Spinal cord (tissue), 10 donors: ENCODE data around the gene UBE2D2. TPM values are rescaled to one million over a fixed set of nuclear protein-coding genes. Genes with fewer than 3 reads are reported as not detected.
A peak's percentile ranks its signal among the peaks of the same experiment; 100 is the strongest.

ENCODE experiments used
- DNase-seq, 6 donors: peaks; one replicate each; pipeline versions ENCODE4 v3.0.0 to v3.0.0-alpha.2; 2013 to 2015; ENCODE audit warnings: low spot score in 6 of 6, low read depth in 4 of 6
- H3K27ac ChIP-seq: one replicate; pipeline ENCODE4 v1.5.1; 2013; ENCODE audit warnings: low read depth, low read length, control low read depth
- H3K27me3 ChIP-seq: one replicate; pipeline ENCODE4 v1.6.1; 2013; ENCODE audit warnings: low read length; ENCODE audit not compliant: control insufficient read depth, insufficient read depth
- H3K36me3 ChIP-seq: one replicate; pipeline ENCODE4 v1.6.1; 2013; ENCODE audit warnings: low read length; ENCODE audit not compliant: control insufficient read depth, insufficient read depth
- H3K4me1 ChIP-seq: one replicate; pipeline ENCODE4 v1.6.1; 2013; ENCODE audit warnings: low read length; ENCODE audit not compliant: control insufficient read depth, insufficient read depth
- H3K4me3 ChIP-seq: one replicate; pipeline ENCODE4 v1.5.1; 2013; ENCODE audit warnings: low read depth, low read length, control low read depth
- H3K9me3 ChIP-seq: one replicate; pipeline ENCODE4 v1.6.1; 2013; ENCODE audit warnings: low read length; ENCODE audit not compliant: control insufficient read depth, insufficient read depth
- WGBS: methylation state at CpG from one replicate; pipeline ENCODE4 v1.1.5; 2013; ENCODE audit warnings: missing lambda C conversion rate; ENCODE audit not compliant: insufficient coverage; 5-methylcytosine and 5-hydroxymethylcytosine counted together
- polyA plus RNA-seq, 2 donors: library from polyadenylated mRNA; unstranded; fragments of 120-200 nt; gene quantifications; one replicate each; pipeline ENCODE4 v1.2.1, GENCODE V29; 2013; ENCODE audit not compliant: insufficient read length in 2 of 2
- total RNA-seq, 2 donors: library from RNA; depleted of rRNA in 1 of 2; stranded (reverse); fragments of 120-200 nt in 1 of 2; fragments of >200 nt in 1 of 2; gene quantifications; one replicate each; pipeline versions ENCODE4 v1.2.3 to v1.2.4, GENCODE V29; 2013 to 2014
- donor health status: healthy.

Gene UBE2D2
- total and polyA plus RNA-seq, 4 donors, result 108 to 185 (median 140) TPM

DNA sequence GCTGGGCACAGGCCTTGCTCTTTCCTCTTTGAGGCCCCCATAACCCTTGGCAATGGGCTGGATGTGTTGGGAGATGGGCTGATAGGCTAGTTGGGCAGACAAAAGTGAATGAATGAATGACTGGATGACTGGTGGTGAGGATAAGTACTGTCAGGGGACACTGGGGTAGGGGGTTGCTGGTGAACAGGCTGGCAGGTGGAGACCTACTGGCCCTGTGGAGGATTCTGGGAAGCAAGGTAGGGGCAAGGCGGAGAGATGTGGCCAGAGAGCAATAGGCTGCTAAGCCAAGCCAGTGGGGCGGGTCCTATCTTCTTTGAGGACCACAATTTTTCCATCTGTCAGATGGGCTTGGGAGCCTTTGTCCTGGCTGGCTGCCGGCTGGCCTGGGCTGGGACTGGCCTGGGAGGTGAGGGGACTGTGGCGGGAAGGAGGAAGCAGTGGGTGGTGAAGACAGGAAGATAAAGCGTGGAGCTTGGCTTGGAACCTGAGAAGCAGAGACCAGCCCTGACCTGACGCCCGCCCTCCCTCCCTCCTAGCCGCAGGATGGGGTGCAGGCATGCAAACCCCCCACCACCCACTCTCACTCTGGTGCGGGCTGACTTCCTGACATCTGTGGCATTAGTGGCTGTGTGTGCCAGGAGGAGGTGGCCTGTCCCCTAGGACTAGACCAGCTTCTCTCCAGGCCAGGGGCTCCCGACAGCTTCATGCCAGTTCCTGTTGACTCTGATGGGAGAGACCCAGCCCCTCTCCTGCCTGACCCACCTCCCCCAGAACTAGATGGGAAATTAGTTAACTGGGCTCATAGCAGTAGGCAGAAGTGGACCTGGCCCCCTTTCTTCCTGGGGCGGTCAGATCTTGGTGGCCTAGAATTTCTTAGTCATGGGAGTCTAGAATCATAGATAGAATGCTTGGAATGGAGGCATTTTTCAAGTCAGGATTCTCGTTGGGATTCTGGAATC lies 96.5 kb downstream of the UBE2D2 start:
- peak overlapping the region; percentile 5 for H3K4me3 ChIP-seq

DNA sequence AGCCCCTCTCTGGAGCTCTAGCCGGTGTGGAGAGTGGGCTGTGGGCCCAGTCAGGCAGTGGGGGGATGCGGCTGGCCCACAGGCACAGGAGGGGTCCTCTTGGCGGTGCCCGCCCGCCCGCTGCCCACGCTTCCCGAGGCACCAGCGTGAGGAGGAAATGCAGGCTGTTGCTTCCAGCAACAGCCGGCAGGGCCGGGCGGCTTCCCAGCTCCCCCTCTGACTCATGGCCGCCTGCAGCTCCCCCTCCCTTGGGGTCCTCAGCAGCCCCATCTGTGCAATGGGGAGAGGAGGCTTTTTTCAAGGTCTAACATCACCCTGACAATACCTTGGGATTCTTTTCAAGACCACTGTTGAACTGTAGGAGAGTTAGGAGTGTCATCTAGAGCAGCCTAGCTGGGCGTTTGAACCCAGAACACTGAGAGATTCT lies 97.4 kb downstream of the UBE2D2 start:
- Histone ChIP-seq H3K27ac (peak overlapping the region; percentile 83), H3K4me1 (peaks cover 98% of the 10 kb centered on the region), H3K4me3 (peak overlapping the region; percentile 5), H3K27me3 (no peaks in the 10 kb centered on the region), H3K36me3 (peaks cover 44% of the 10 kb centered on the region), H3K9me3 (no peaks in the 10 kb centered on the region)
- 28% methylated on average over 7 of the region's 14 CpGs for WGBS
- peak in 1 of 6 donors; percentile 70 for DNase-seq

More for the DNA sequence above, 96.5 kb downstream of the UBE2D2 start:
- Histone ChIP-seq H3K27me3 (no peaks in the 10 kb centered on the region), H3K4me1 (peaks cover 97% of the 10 kb centered on the region), H3K27ac (peak overlapping the region; percentile 83), H3K36me3 (peaks cover 40% of the 10 kb centered on the region), H3K9me3 (no peaks in the 10 kb centered on the region)
- DNase-seq, result no peak
- whole genome bisulfite sequencing, result 47% methylated on average over 4 of the region's 12 CpGs

DNA sequence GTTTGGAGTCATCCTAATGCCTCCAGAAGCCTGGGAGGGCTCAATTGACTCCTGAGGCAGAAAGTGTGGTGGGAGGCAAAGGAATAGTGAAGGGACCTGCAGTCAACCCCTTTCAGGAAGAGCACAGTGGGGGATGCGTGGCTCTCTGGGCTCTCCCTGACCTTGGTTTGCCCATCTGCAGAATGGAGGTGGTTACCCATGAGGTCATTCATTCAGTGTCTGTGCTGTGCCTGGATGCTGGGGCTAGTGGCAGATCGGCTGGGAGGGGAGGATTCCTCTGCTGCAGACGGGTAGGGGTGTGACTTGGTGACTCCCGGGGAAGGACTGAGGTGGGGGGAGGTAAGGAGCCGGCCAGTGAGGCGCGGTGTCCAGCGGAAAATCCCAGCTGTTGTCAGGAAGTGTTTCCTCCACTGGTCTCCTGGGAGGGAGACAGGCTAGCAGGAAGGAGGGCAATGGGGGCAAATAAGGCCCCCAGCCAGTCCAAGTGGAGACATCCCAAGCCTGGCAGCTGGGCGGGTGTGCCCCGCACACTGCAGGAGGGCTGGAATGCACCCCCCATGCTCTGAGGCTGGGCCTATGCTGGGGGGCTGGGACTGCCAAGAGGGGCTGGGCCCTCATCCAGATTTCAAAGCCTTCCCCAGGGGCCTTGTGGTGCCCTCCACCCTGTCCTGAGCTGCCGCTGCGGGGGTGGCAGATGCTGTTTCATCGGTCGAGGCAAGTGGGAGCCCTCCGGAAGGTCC lies 98.0 kb downstream of the UBE2D2 start:
- peak in 2 of 6 donors; percentile 43 to 75 for DNase-seq
- Histone ChIP-seq H3K4me3 (peak overlapping the region; percentile 16), H3K4me1 (peaks cover 98% of the 10 kb centered on the region), H3K9me3 (no peaks in the 10 kb centered on the region), H3K27ac (peak overlapping the region; percentile 83), H3K36me3 (peaks cover 45% of the 10 kb centered on the region), H3K27me3 (no peaks in the 10 kb centered on the region)
- 24% methylated on average over 15 of the region's 15 CpGs for WGBS

DNA sequence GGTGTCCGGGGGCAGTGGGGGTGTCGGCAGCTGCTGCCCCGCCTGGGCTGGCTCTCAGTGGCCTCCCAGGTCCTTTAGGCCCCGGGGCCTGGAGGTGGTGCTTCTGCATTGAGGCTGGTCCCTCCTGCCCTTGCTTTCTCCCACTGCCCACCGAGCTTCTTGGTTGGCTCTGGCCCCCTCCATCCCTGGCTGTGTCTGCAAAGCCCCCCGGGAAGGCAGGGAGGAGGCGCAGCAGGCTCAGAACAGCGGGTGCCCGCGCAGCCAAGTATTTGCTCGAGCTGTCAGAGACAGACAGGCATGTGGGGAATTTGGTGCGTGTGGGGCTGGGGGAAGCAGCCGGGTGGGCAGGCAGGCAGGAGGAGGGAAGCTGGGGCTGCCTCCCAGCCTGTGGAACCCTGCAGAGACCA lies 98.6 kb downstream of the UBE2D2 start:
- Histone ChIP-seq H3K9me3 (no peaks in the 10 kb centered on the region), H3K4me3 (no peak overlapping the region), H3K4me1 (peaks cover 98% of the 10 kb centered on the region), H3K27ac (peak overlapping the region; percentile 83), H3K27me3 (no peaks in the 10 kb centered on the region), H3K36me3 (peaks cover 49% of the 10 kb centered on the region)
- 5% methylated on average over 12 of the region's 13 CpGs for WGBS
- DNase-seq, result peak in 2 of 6 donors; percentile 77 to 92

DNA sequence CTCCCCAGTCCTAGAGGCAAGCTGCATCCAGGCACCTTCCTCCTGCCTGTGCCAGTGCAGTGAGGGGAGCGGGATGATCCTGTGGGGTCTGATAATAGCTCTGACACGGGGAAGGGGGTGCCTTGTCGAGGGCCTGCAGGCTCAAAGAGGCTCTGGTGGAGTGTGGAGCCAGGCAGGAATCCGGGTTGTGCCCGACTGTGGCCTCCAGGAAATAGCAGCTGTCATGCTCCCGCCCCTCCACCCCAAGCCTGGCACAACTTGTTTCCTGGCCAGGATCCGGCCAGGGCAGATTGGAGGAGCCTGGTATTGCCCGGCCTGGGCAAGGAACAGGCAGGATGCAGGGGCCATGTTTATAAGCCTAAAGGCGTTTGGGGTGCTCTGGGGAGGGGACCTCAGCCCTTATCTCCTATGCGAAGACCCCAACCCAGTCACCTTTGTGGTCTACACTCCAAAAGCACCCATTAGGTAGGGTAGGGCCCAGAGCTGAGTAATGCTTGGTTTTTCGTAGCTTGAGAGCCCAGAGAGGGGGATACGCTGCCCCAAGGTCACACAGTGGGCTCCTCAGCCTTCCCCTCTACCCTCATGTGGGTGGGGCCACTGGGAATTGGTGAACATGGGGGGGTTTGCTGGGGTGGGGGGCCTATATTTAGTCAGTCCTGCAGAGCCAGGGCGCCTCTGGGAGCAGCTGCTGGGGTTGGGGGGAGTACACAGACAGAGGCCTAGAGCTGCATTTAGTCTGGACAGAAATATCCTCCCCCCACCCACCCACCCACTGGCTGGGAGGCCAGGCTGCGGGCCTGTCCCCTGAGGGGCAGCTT lies 99.2 kb downstream of the UBE2D2 start:
- H3K36me3 ChIP-seq, result peaks cover 49% of the 10 kb centered on the region
- no peak overlapping the region for H3K4me3 ChIP-seq
- H3K27me3 ChIP-seq, result no peaks in the 10 kb centered on the region
- H3K9me3 ChIP-seq, result no peaks in the 10 kb centered on the region
- DNase-seq, result peak in 2 of 6 donors; percentile 63 to 81
- peaks cover 98% of the 10 kb centered on the region for H3K4me1 ChIP-seq
- WGBS, result 8% methylated on average over 8 of the region's 14 CpGs
- peak overlapping the region; percentile 83 for H3K27ac ChIP-seq

DNA sequence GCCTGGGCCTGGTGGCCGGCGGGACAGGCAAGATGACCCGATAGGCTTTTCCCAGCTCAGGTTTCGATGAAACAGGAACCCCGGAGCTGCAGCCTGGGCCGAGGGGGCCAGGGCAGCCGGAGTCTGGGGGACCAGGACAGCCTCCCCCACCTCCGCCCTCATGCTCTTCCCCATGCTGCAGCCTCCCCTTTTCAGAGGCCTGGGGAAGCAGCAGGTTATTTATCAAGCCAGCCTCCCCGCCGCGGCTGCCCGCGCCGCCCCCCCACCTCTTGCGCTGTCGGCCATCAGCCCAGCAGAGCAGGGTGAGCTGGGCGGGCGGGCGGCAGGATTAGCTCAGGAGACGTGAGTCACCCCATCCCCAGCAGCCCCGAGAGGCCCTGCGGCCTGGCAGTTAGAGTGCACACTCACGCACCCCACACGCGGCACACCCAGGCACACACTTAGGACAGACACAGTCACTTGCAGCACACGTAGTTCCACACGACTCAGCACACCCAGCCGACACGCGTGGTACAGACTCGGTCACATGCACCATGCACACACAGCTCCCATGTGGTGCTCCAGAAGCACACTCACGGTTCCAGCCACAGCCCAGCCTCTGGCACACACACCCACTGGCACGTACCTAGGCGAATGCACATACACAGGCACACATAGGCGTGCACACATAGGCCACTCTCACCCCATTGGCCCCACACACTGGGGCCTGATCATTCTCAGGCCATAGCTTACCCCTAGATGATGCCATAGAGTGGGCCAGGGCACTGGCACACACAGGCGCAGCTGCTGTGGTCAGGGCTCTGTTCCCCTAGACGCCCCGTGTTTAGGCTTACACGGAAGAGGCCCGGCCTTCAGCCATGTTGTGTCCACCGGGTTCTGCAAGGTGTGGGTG lies 100.0 kb downstream of the UBE2D2 start:
- H3K27me3 ChIP-seq, result no peaks in the 10 kb centered on the region
- H3K27ac ChIP-seq, result peak overlapping the region; percentile 57
- H3K4me3 ChIP-seq, result no peak overlapping the region
- peaks cover 44% of the 10 kb centered on the region for H3K36me3 ChIP-seq
- peaks cover 98% of the 10 kb centered on the region for H3K4me1 ChIP-seq
- no peaks in the 10 kb centered on the region for H3K9me3 ChIP-seq
- WGBS, result 32% methylated on average over 39 of the region's 41 CpGs
- peak in 2 of 6 donors; percentile 62 to 67 for DNase-seq

DNA sequence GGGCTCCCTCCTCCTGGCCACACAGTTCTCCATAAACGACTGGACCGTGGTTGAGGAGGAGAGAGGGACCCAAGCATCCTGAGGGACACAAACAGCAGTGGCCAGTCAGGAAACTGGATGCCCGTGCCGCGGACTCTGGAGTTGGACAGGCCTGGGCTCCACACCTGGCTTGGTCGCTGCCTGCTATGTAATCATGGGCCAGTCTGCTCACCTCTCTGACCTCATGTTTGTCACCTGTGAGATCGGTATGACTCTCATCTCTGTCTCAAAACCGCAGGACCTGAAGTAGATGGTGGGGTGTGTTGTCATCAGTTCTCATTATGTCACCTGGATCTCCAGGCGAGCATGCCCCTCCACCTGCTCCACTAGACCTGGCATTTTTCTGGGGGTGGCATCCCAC lies 101.5 kb downstream of the UBE2D2 start:
- Histone ChIP-seq H3K4me3 (no peak overlapping the region), H3K9me3 (no peaks in the 10 kb centered on the region), H3K4me1 (peaks cover 100% of the 10 kb centered on the region), H3K27me3 (no peaks in the 10 kb centered on the region), H3K27ac (peak overlapping the region; percentile 10), H3K36me3 (peaks cover 40% of the 10 kb centered on the region)
- 79% methylated on average over 6 of the region's 9 CpGs for WGBS
- no peak for DNase-seq

DNA sequence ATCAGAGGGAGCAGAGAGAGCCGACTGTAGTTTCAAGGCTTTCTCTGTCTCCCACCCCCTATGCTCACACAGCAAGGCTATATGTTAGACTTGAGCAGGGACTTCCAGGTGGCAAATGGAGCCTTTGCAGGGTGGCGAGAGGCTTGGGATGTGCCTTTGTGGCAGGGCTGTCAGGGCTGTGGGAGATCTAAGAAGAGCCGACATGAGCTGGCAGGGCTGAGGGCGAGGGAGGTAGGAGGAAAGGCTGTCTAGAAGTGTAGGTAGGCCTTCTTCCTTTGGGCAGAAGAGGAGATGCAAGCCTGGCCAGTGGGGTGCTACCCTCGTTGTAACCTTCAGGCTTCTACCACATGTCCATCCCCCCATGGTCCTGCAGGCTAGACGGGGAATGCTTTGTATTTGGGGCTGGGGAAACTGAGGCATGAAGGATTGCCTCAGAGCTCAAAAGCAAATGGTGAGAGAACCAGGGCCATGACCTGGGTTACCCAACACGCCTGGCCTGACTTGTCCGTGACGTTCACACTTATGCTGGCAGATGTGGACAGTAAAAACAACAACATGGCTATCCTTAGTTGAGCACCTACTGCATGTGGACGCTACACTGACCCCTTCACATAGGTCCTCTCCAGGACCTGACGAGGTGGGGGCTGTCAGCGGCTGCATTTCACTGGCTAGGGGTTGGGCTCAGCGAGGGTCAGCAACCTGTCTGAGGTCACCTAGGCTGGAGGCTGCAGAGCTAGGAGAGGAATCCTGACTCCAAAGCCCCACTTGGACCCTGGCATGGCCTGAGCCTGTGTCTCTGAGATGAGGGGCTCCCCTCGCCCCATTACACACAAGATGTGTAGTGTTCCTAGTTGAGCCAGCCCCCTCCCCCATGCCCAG lies 102.3 kb downstream of the UBE2D2 start:
- no peak for DNase-seq
- Histone ChIP-seq H3K27ac (no peak overlapping the region), H3K4me3 (no peak overlapping the region), H3K36me3 (peaks cover 42% of the 10 kb centered on the region), H3K4me1 (peaks cover 100% of the 10 kb centered on the region), H3K27me3 (no peaks in the 10 kb centered on the region), H3K9me3 (no peaks in the 10 kb centered on the region)
- WGBS, result 84% methylated on average over 11 of the region's 14 CpGs
